OCI-LY3 (cell line): ENCODE data around the gene DENND2A.
"Not testable (repeated sequence)": the region's sequence is repeated elsewhere in the genome, so short reads cannot be mapped to it uniquely, and the experiment has no call there.

Experiments
- H2AFZ ChIP-seq: fragments of 200-600, 300-600 bp; shearing (Covaris generic); 2 replicates; pipeline ENCODE4 v1.6.0; 2014; ENCODE audit warnings: antibody characterized with exemption, low read depth, low read length
- H3K27ac ChIP-seq: fragments of 200-600, 300-600 bp; sonication (generic); 2 replicates; pipeline ENCODE4 v1.5.1; 2014; ENCODE audit warnings: mild to moderate bottlenecking, low read length, moderate library complexity, mixed read lengths
- H3K27me3 ChIP-seq: fragments of 200-600, 300-600 bp; sonication (generic); 2 replicates; pipeline ENCODE4 v1.6.1; 2014; ENCODE audit warnings: low read depth, low read length, mixed read lengths
- H3K36me3 ChIP-seq: fragments of 200-600, 300-600 bp; sonication (generic); replicated peaks from 2 replicates; pipeline ENCODE3; 2014; ENCODE audit warnings: low read depth, low read length, mixed read lengths
- H3K4me1 ChIP-seq: fragments of 300-600, 200-600 bp; sonication (generic); 2 replicates; pipeline ENCODE4 v1.6.1; 2014; ENCODE audit warnings: low read length, mixed read lengths
- H3K4me2 ChIP-seq: fragments of 200-600, 300-600 bp; sonication (generic); 2 replicates; pipeline ENCODE4 v1.6.1; 2014; ENCODE audit warnings: low read length, mixed read lengths
- H3K4me3 ChIP-seq: fragments of 300-600, 200-600 bp; sonication (generic); 2 replicates; pipeline ENCODE4 v1.5.1; 2014; ENCODE audit warnings: antibody characterized with exemption, mild to moderate bottlenecking, low read length, moderate library complexity
- H3K79me2 ChIP-seq: fragments of 300-600, 200-600 bp; shearing (Covaris generic); 2 replicates; pipeline ENCODE4 v1.6.1; 2014; ENCODE audit warnings: mild to moderate bottlenecking, low read length, mixed read lengths
- H3K9ac ChIP-seq: fragments of 300-600, 200-600 bp; shearing (Covaris generic); 2 replicates; pipeline ENCODE4 v1.6.0; 2014; ENCODE audit warnings: mild to moderate bottlenecking, low read length, moderate library complexity
- H3K9me3 ChIP-seq: fragments of 200-600, 300-600 bp; shearing (Covaris generic); 2 replicates; pipeline ENCODE4 v1.6.1; 2014; ENCODE audit warnings: low read length, mixed read lengths; ENCODE audit not compliant: insufficient read depth
- H4K20me1 ChIP-seq: fragments of 200-600, 300-600 bp; sonication (generic); 2 replicates; pipeline ENCODE4 v1.6.1; 2016; ENCODE audit warnings: low read length, mixed read lengths; ENCODE audit not compliant: insufficient read depth
- CTCF ChIP-seq: fragments of 200-600, 300-600 bp; sonication (generic); IDR thresholded peaks from 2 replicates; pipeline ENCODE4 v1.5.1; 2014; ENCODE audit warnings: antibody characterized with exemption, low read length, low read depth
- EZH2phosphoT487 ChIP-seq: fragments of 200-600 bp; shearing (Covaris generic); IDR thresholded peaks from 2 replicates; pipeline ENCODE4 v1.6.1; 2018; ENCODE audit warnings: antibody characterized with exemption, mixed run types, low read depth

Gene DENND2A

GRCh38 chr7:140673063-140673773 is 32.6 kb upstream of the DENND2A start:
- Histone ChIP-seq H3K27me3 (no peaks in the 10 kb centered on the region), H3K9me3 (no peaks in the 10 kb centered on the region), H3K27ac (no peak overlapping the region; the same call in 1 of the 2 replicates), H4K20me1 (no peaks in the 10 kb centered on the region), H3K4me2 (peak overlapping the region; percentile 95), H3K79me2 (no peaks in the 10 kb centered on the region), H3K9ac (peak overlapping the region; percentile 77), H3K36me3 (peaks cover 3% of the 10 kb centered on the region), H3K4me3 (peak overlapping the region; percentile 78), H2AFZ (peak overlapping the region; percentile 43; the same call in 1 of the 2 replicates), H3K4me1 (peaks cover 39% of the 10 kb centered on the region)
- TF ChIP-seq CTCF (0 out of 2 replicates have a peak, but pooled peaks have one; percentile 11), EZH2phosphoT487 (no peak)

- Histone ChIP-seq H3K9ac (peak within 1 kb of the TSS; percentile 77), H3K36me3 (peaks cover 3% of the 10 kb centered on the region), H2AFZ (peak within 1 kb of the TSS; percentile 43), H3K79me2 (no peaks in the 10 kb centered on the region), H3K4me3 (peak within 1 kb of the TSS; percentile 78), H3K27ac (no peak within 1 kb of the TSS; the same call in 1 of the 2 replicates), H3K4me2 (peak within 1 kb of the TSS; percentile 95), H3K27me3 (no peaks in the 10 kb centered on the region), H4K20me1 (no peaks in the 10 kb centered on the region), H3K9me3 (no peaks in the 10 kb centered on the region), H3K4me1 (peaks cover 39% of the 10 kb centered on the region)
- TF ChIP-seq CTCF: no peak
These were observed 31.9 kb upstream of the DENND2A start, which contains the start of gene ADCK2 for GRCh38 chr7:140672382-140673062. ADCK2 (plus strand) TSS chr7:140672945; CDS start chr7:140673331, 386 bp downstream.

GRCh38 chr7:140671966-140672365 is 31.4 kb upstream of the DENND2A start:
- Histone ChIP-seq H3K4me3 (peak overlapping the region; percentile 78), H3K9ac (0 out of 2 replicates have a peak overlapping the region, but pooled peaks have one; percentile 28), H3K27me3 (no peaks in the 10 kb centered on the region), H3K9me3 (no peaks in the 10 kb centered on the region), H3K4me2 (peak overlapping the region; percentile 71), H3K79me2 (no peaks in the 10 kb centered on the region), H4K20me1 (no peaks in the 10 kb centered on the region), H3K27ac (no peak overlapping the region), H2AFZ (peak overlapping the region; percentile 34), H3K36me3 (peaks cover 3% of the 10 kb centered on the region), H3K4me1 (peaks cover 39% of the 10 kb centered on the region)
- TF ChIP-seq EZH2phosphoT487: no peak
- TF ChIP-seq CTCF: no peak

DNA sequence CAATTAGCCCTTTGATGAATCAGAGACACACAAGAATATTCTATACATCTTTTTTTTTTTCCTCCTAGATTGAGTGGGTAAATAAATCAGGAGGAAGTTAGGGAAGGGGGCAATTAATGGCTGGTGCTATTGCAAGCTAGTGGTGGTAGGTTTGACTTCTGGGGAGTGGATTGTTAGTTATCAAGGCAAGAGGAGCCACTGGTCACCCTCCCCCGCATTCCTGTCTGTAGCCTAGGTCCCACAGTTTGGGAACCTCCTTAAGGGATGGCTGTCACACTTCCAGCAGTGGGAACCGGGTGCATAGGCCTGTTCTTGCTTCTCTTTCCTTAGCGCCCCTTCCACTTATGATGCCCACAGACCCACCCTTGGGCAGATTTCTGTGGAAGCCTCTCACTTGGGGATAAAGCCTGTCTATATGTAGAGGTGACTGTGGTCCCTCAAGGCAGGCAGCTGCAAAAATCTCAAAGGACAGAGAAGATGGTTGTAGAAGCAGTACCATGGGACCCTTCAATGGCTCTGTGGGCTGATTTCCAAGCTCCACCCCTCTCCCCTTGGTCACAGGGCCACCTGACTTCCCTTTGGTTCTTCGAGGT is 29.8 kb upstream of the DENND2A start:
- H3K4me3 ChIP-seq: no peak overlapping the region
- H3K4me1 ChIP-seq: peaks cover 24% of the 10 kb centered on the region
- H3K9me3 ChIP-seq: no peaks in the 10 kb centered on the region
- no peak for TF ChIP-seq EZH2phosphoT487
- no peak for TF ChIP-seq CTCF
- no peaks in the 10 kb centered on the region for H3K36me3 ChIP-seq
- H4K20me1 ChIP-seq: no peaks in the 10 kb centered on the region
- no peak overlapping the region for H2AFZ ChIP-seq
- H3K4me2 ChIP-seq: no peak overlapping the region
- H3K9ac ChIP-seq: no peak overlapping the region
- H3K79me2 ChIP-seq: no peaks in the 10 kb centered on the region
- H3K27me3 ChIP-seq: no peaks in the 10 kb centered on the region
- no peak overlapping the region for H3K27ac ChIP-seq

DNA sequence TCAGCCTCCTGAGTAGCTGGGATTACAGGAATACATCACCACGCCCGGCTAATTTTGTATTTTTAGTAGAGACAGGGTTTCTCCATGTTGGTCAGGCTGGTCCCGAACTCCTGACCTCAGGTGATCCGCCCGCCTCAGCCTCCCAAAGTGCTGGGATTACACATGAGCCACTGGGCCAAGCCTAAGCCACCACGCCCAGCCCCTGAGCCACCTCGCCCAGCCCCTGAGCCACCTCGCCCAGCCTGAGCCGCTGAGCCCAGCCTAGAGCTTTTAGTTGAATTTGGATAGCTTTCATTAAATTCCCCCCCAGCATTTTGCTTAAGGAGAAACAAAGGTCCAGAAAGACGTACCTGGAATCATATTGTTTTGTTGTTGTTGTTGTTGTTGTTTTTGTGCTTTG is 29.2 kb upstream of the DENND2A start:
- H3K9me3 ChIP-seq, H4K20me1 ChIP-seq, H3K27ac ChIP-seq, H3K4me3 ChIP-seq, H3K27me3 ChIP-seq, H3K4me2 ChIP-seq, H2AFZ ChIP-seq, H3K9ac ChIP-seq, H3K79me2 ChIP-seq, H3K36me3 ChIP-seq: not testable (repeated sequence)
- H3K4me1 ChIP-seq: peaks cover 19% of the 10 kb centered on the region
